HG03064 (cell line): ENCODE results near the gene CCR5AS.
"Not testable (repeated sequence)": the region's sequence is repeated elsewhere in the genome, so short reads cannot be mapped to it uniquely, and the experiment has no call there.

Experiments
- ATAC-seq: cut with Tn5 transposase; IDR thresholded peaks from one replicate; pipeline ENCODE4 v1.9.1; 2021; ENCODE audit warnings: low read depth; ENCODE audit not compliant: unreplicated experiment

Gene CCR5AS

GRCh38 chr3:46429671-46430070 lies 22.8 kb upstream of the CCR5AS start:
- no peak for ATAC-seq

- no peak for ATAC-seq
Measured at GRCh38 chr3:46429250-46429649, 22.4 kb upstream of the CCR5AS start.

- no peak for ATAC-seq
Measured at GRCh38 chr3:46427916-46428833, 21.3 kb upstream of the CCR5AS start.

GRCh38 chr3:46427404-46427803 lies 20.5 kb upstream of the CCR5AS start:
- not testable (repeated sequence) for ATAC-seq

GRCh38 chr3:46426476-46426875 lies 19.6 kb upstream of the CCR5AS start:
- ATAC-seq, result not testable (repeated sequence)

GRCh38 chr3:46423588-46423987 lies 16.7 kb upstream of the CCR5AS start:
- ATAC-seq, result no peak

- no peak for ATAC-seq
Measured at GRCh38 chr3:46422617-46423016, 15.8 kb upstream of the CCR5AS start.

- no peak for ATAC-seq
Measured at GRCh38 chr3:46420931-46421330, 14.1 kb upstream of the CCR5AS start.

GRCh38 chr3:46419816-46420215 lies 12.9 kb upstream of the CCR5AS start:
- no peak for ATAC-seq

- no peak for ATAC-seq
Measured at GRCh38 chr3:46417841-46418611, 11.2 kb upstream of the CCR5AS start.

- no peak for ATAC-seq
Measured at GRCh38 chr3:46416811-46417510, 10.1 kb upstream of the CCR5AS start.

GRCh38 chr3:46416125-46416810 lies 9.4 kb upstream of the CCR5AS start:
- no peak for ATAC-seq

GRCh38 chr3:46414739-46415138 lies 7.9 kb upstream of the CCR5AS start:
- ATAC-seq, result no peak

- no peak for ATAC-seq
Measured at GRCh38 chr3:46413951-46414350, 7.1 kb upstream of the CCR5AS start.

- no peak for ATAC-seq
Measured at GRCh38 chr3:46412786-46413298, 6.0 kb upstream of the CCR5AS start.

- no peak for ATAC-seq
Measured at GRCh38 chr3:46411271-46411670, 4.4 kb upstream of the CCR5AS start.

GRCh38 chr3:46410669-46411068 lies 3.8 kb upstream of the CCR5AS start:
- ATAC-seq, result no peak

- no peak for ATAC-seq
Measured at GRCh38 chr3:46409739-46410489, 3.0 kb upstream of the CCR5AS start.

- ATAC-seq, result no peak
Measured at GRCh38 chr3:46408853-46409252, 2.0 kb upstream of the CCR5AS start.

GRCh38 chr3:46407970-46408369 lies 1.1 kb upstream of the CCR5AS start:
- no peak for ATAC-seq
